HepG2 (cell line): ENCODE data around the gene BANP. TPM values are rescaled to one million over a fixed set of nuclear protein-coding genes. Genes with fewer than 3 reads are reported as not detected.

Experiments used
- ATF7-NPFF ChIP-seq: sonication (generic); formaldehyde crosslinking; IDR thresholded peaks from 2 replicates; pipeline ENCODE4 v1.8.1; 2023; ENCODE audit warnings: mild to moderate bottlenecking, low read depth, missing genetic modification reagents, moderate library complexity
- CREB1 ChIP-seq, 2 experiments: fragments of 450-650 bp in 1 of 2; IDR thresholded peaks; 2 replicates each; pipeline ENCODE4 v1.6.1; 2016 to 2017; ENCODE audit warnings: control low read depth in 1 of 2, mild to moderate bottlenecking in 1 of 2, missing compliant biosample characterization in 1 of 2, missing genetic modification characterization in 1 of 2
- ERF ChIP-seq: IDR thresholded peaks from 2 replicates; pipeline ENCODE4 v1.6.1; 2018; ENCODE audit warnings: missing biosample characterization, missing genetic modification reagents
- NFE2L2 ChIP-seq: fragments of 150-350 bp; IDR thresholded peaks from 2 replicates; pipeline ENCODE4 v1.6.1; 2014; ENCODE audit warnings: low read length
- NR2C2 ChIP-seq: sonication (generic); formaldehyde crosslinking; IDR thresholded peaks from 2 replicates; pipeline ENCODE4 v1.4.0; 2020; ENCODE audit warnings: missing genetic modification reagents, mild to moderate bottlenecking, moderate library complexity, borderline replicate concordance
- PRDM10 ChIP-seq: sonication (generic); formaldehyde crosslinking; IDR thresholded peaks from 2 replicates; pipeline ENCODE4 v1.4.0; 2020; ENCODE audit warnings: low read depth, missing genetic modification reagents
- SRF ChIP-seq: IDR thresholded peaks from 2 replicates; pipeline ENCODE4 v1.6.1; 2011; ENCODE audit warnings: mild to moderate bottlenecking, low read depth, low read length, moderate library complexity
- TARDBP ChIP-seq: sonication (generic); formaldehyde crosslinking; IDR thresholded peaks from 2 replicates; pipeline ENCODE4 v1.8.0; 2022; ENCODE audit warnings: mild to moderate bottlenecking, missing genetic modification reagents
- ZNF468 ChIP-seq: sonication (generic); formaldehyde crosslinking; IDR thresholded peaks from 2 replicates; pipeline ENCODE4 v1.8.0; 2022; ENCODE audit warnings: mild to moderate bottlenecking, moderate library complexity, missing genetic modification reagents
- ZNF570 ChIP-seq: sonication (generic); formaldehyde crosslinking; IDR thresholded peaks from 2 replicates; pipeline ENCODE4 v1.4.0; 2020; ENCODE audit warnings: mild to moderate bottlenecking, missing genetic modification reagents, borderline replicate concordance
- ZNF879 ChIP-seq: sonication (generic); formaldehyde crosslinking; IDR thresholded peaks from 2 replicates; pipeline ENCODE4 v1.8.1; 2023; ENCODE audit warnings: missing genetic modification reagents
- ZSCAN21 ChIP-seq: sonication (generic); formaldehyde crosslinking; IDR thresholded peaks from 2 replicates; pipeline ENCODE4 v1.8.0; 2022; ENCODE audit warnings: mild to moderate bottlenecking, missing genetic modification reagents, moderate library complexity, borderline replicate concordance
- polyA plus RNA-seq, 8 experiments: library from polyadenylated mRNA; depleted of rRNA in 3 of 8; stranded (reverse) in 7 of 8; unstranded in 1 of 8; fragments of >200 nt; fragmentation: Illumina TruSeq in 4 of 8; extraction: Trizol in 4 of 8; gene quantifications; 2 replicates each; pipeline versions ENCODE4 v1.2.1 to v1.2.3, GENCODE V29; 2011 to 2016; ENCODE audit warnings: low read depth in 4 of 8, missing spikeins in 1 of 8, mixed read lengths in 1 of 8; ENCODE audit not compliant: insufficient read depth in 1 of 8
- total RNA-seq, 5 experiments: library from RNA; depleted of rRNA; stranded (reverse); fragments of >200 nt; fragmentation: Illumina TruSeq; extraction: Trizol; gene quantifications; 2 replicates each; pipeline ENCODE4 v1.2.3, GENCODE V29; 2016; ENCODE audit warnings: low read depth in 1 of 5
- TF ChIP-seq, protein P1 (sequence below): sonication (generic); formaldehyde crosslinking; IDR thresholded peaks from 2 replicates; pipeline ENCODE4 v1.4.0; 2020; ENCODE audit warnings: missing genetic modification reagents, borderline replicate concordance
- TF ChIP-seq, protein P2 (sequence below): sonication (generic); formaldehyde crosslinking; IDR thresholded peaks from 2 replicates; pipeline ENCODE4 v1.8.1; 2022; ENCODE audit warnings: low read depth, mild to moderate bottlenecking, missing genetic modification reagents

The BANP gene
- total and polyA plus RNA-seq, 2 of the 13 experiments (the other 11 are each of a cell fraction or from before 2014, with no cell fraction given) = 20.2 to 23.8 TPM

DNA sequence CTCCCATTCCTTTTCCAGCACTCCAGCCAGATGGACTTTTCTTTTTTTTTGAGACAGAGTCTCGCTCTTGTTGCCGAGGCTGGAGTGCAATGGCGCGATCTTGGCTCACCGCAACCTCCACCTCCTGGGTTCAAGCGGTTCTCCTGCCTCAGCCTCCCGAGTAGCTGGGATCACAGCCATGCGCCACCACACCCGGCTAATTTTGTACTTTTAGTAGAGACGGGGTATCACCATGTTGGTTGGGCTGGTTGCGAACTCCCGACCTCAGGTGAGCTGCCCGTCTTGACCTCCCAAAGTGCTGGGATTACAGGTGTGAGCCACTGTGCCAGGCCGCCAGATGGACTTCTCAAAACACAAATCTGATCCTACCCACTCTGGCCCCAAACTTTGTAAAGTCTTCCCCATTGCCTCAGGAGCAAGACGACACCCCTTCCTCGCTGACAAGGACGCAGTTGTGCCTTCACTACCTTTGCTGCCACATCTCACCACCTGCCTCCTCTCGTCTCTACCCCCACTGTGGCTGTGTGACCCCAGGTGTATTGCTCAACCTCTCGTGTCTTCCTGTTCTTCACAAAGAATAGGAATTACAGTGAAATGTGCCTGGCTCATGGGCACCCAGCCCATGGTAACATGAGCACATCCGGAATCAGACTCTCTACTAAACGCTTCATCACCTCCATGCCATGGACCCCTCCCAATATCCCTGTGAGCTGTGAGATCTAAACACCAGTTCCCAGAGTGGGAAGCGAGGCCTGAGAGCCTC, 3.7 kb upstream of the BANP start (continued):
- 0 out of 2 replicates have a peak, but pooled peaks have one; percentile 11 for TF ChIP-seq ATF7-NPFF (CRISPR knock-in tag)
- TF ChIP-seq CREB1 (IDR thresholded peaks at IDR 0.05) = no peak
- TF ChIP-seq CREB1 (CRISPR knock-in tag; IDR thresholded peaks at IDR 0.05) = 0 out of 2 replicates have a peak, but pooled peaks have one; percentile 11
- TF ChIP-seq NR2C2 (CRISPR knock-in tag) = no peak
- no peak for TF ChIP-seq SRF
- no peak for TF ChIP-seq TARDBP (CRISPR knock-in tag)
- TF ChIP-seq, protein P1, sequence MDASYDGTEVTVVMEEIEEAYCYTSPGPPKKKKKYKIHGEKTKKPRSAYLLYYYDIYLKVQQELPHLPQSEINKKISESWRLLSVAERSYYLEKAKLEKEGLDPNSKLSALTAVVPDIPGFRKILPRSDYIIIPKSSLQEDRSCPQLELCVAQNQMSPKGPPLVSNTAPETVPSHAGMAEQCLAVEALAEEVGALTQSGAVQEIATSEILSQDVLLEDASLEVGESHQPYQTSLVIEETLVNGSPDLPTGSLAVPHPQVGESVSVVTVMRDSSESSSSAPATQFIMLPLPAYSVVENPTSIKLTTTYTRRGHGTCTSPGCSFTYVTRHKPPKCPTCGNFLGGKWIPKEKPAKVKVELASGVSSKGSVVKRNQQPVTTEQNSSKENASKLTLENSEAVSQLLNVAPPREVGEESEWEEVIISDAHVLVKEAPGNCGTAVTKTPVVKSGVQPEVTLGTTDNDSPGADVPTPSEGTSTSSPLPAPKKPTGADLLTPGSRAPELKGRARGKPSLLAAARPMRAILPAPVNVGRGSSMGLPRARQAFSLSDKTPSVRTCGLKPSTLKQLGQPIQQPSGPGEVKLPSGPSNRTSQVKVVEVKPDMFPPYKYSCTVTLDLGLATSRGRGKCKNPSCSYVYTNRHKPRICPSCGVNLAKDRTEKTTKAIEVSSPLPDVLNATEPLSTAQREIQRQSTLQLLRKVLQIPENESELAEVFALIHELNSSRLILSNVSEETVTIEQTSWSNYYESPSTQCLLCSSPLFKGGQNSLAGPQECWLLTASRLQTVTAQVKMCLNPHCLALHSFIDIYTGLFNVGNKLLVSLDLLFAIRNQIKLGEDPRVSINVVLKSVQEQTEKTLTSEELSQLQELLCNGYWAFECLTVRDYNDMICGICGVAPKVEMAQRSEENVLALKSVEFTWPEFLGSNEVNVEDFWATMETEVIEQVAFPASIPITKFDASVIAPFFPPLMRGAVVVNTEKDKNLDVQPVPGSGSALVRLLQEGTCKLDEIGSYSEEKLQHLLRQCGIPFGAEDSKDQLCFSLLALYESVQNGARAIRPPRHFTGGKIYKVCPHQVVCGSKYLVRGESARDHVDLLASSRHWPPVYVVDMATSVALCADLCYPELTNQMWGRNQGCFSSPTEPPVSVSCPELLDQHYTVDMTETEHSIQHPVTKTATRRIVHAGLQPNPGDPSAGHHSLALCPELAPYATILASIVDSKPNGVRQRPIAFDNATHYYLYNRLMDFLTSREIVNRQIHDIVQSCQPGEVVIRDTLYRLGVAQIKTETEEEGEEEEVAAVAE (CRISPR knock-in tag) = no peak
- TF ChIP-seq ZNF570 (CRISPR knock-in tag) = no peak
- no peak for TF ChIP-seq ZNF468 (CRISPR knock-in tag)
- TF ChIP-seq, protein P2, sequence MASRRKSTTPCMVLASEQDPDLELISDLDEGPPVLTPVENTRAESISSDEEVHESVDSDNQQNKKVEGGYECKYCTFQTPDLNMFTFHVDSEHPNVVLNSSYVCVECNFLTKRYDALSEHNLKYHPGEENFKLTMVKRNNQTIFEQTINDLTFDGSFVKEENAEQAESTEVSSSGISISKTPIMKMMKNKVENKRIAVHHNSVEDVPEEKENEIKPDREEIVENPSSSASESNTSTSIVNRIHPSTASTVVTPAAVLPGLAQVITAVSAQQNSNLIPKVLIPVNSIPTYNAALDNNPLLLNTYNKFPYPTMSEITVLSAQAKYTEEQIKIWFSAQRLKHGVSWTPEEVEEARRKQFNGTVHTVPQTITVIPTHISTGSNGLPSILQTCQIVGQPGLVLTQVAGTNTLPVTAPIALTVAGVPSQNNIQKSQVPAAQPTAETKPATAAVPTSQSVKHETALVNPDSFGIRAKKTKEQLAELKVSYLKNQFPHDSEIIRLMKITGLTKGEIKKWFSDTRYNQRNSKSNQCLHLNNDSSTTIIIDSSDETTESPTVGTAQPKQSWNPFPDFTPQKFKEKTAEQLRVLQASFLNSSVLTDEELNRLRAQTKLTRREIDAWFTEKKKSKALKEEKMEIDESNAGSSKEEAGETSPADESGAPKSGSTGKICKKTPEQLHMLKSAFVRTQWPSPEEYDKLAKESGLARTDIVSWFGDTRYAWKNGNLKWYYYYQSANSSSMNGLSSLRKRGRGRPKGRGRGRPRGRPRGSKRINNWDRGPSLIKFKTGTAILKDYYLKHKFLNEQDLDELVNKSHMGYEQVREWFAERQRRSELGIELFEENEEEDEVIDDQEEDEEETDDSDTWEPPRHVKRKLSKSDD (CRISPR knock-in tag) = no peak
- TF ChIP-seq ERF (CRISPR knock-in tag) = no peak
- 0 out of 2 replicates have a peak, but pooled peaks have one; percentile 41 for TF ChIP-seq ZSCAN21 (CRISPR knock-in tag)
- TF ChIP-seq PRDM10 (CRISPR knock-in tag) = no peak
- no peak for TF ChIP-seq ZNF879 (CRISPR knock-in tag)
- TF ChIP-seq NFE2L2 = no peak
